SK-N-SH treated with all-trans-retinoic acid at 6 μM for 48 hours (cell line): ENCODE measurements around the gene TXNDC16.

Experiments used
- ARNTL ChIP-seq: fragments of 450-650 bp; formaldehyde crosslinking; IDR thresholded peaks from 2 replicates; pipeline ENCODE4 v1.5.0; 2020; ENCODE audit warnings: low read depth, mild to moderate bottlenecking, moderate library complexity, borderline replicate concordance
- CSDC2 ChIP-seq: fragments of 250-450 bp; sonication (Bioruptor Pico); IDR thresholded peaks from 2 replicates; pipeline ENCODE4 v1.5.0; 2020; ENCODE audit warnings: mild to moderate bottlenecking, moderate library complexity
- ESRRG ChIP-seq: fragments of 250-450 bp; sonication (Bioruptor Pico); IDR thresholded peaks from 2 replicates; pipeline ENCODE4 v1.6.1; 2021; ENCODE audit warnings: mild to moderate bottlenecking
- GLIS3 ChIP-seq: fragments of 250-450 bp; sonication (Bioruptor Pico); IDR thresholded peaks from 2 replicates; pipeline ENCODE4 v1.5.0; 2020; ENCODE audit warnings: mild to moderate bottlenecking, moderate library complexity
- ISL1 ChIP-seq: fragments of 250-450 bp; sonication (Bioruptor Pico); IDR thresholded peaks from 2 replicates; pipeline ENCODE4 v2.1.2; 2022; ENCODE audit warnings: mild to moderate bottlenecking, moderate library complexity
- RARB ChIP-seq: fragments of 250-450 bp; sonication (Bioruptor Pico); IDR thresholded peaks from 2 replicates; pipeline ENCODE4 v1.8.0; 2021; ENCODE audit warnings: mild to moderate bottlenecking, moderate library complexity
- SNAI2 ChIP-seq: fragments of 250-450 bp; sonication (Bioruptor Pico); IDR thresholded peaks from 2 replicates; pipeline ENCODE4 v1.5.0; 2020; ENCODE audit warnings: mild to moderate bottlenecking, moderate library complexity
- ZFP30 ChIP-seq: fragments of 450-650 bp; formaldehyde crosslinking; IDR thresholded peaks from 2 replicates; pipeline ENCODE4 v1.5.0; 2022; ENCODE audit warnings: mild to moderate bottlenecking, moderate library complexity
- ZNF8 ChIP-seq: fragments of 450-650 bp; formaldehyde crosslinking; IDR thresholded peaks from 2 replicates; pipeline ENCODE4 v1.5.0; 2020; ENCODE audit warnings: mild to moderate bottlenecking, moderate library complexity
- TF ChIP-seq, protein P1 (sequence below): fragments of 250-450 bp; sonication (Bioruptor Pico); IDR thresholded peaks from 2 replicates; pipeline ENCODE4 v1.5.1; 2021; ENCODE audit warnings: mild to moderate bottlenecking, moderate library complexity

DNA sequence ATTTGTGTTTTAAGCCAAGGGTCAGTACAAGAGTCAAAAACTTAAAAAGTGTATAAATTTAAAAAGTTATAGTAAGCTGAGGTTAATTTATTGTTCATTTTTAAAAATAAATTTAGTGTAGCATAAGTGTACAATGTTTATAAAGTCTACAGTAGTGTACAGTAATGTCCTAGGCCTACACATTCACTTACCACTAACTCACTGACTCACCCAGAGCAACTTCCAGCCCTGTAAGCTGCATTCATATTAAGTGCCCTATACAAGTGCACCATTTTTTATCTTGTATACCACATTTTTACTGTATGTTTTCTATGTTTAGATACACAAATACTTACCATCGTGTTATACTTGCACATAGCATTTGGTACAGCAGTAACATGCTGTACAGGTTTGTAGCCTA lies 38.0 kb upstream of the TXNDC16 start:
- TF ChIP-seq CSDC2 (CRISPR knock-in tag): no peak
- TF ChIP-seq ARNTL: no peak
- no peak for TF ChIP-seq SNAI2
- TF ChIP-seq ESRRG (CRISPR knock-in tag): no peak
- no peak for TF ChIP-seq GLIS3 (CRISPR knock-in tag)
- no peak for TF ChIP-seq ZNF8 (CRISPR knock-in tag)
- no peak for TF ChIP-seq ZFP30 (CRISPR knock-in tag)
- no peak for TF ChIP-seq RARB (CRISPR knock-in tag)
- TF ChIP-seq ISL1: no peak
- TF ChIP-seq, protein P1, sequence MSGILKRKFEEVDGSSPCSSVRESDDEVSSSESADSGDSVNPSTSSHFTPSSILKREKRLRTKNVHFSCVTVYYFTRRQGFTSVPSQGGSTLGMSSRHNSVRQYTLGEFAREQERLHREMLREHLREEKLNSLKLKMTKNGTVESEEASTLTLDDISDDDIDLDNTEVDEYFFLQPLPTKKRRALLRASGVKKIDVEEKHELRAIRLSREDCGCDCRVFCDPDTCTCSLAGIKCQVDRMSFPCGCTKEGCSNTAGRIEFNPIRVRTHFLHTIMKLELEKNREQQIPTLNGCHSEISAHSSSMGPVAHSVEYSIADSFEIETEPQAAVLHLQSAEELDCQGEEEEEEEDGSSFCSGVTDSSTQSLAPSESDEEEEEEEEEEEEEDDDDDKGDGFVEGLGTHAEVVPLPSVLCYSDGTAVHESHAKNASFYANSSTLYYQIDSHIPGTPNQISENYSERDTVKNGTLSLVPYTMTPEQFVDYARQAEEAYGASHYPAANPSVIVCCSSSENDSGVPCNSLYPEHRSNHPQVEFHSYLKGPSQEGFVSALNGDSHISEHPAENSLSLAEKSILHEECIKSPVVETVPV: no peak
